ENCODE results near the gene HES1. TPM values are rescaled to one million over a fixed set of nuclear protein-coding genes. Genes with fewer than 3 reads are reported as not detected.

Gene HES1
- total and polyA plus RNA-seq, 9 of the 15 experiments (the other 6 are each of a cell fraction or from before 2014, with no cell fraction given): 3.4 to 37.0 (median 19.3) TPM

DNA sequence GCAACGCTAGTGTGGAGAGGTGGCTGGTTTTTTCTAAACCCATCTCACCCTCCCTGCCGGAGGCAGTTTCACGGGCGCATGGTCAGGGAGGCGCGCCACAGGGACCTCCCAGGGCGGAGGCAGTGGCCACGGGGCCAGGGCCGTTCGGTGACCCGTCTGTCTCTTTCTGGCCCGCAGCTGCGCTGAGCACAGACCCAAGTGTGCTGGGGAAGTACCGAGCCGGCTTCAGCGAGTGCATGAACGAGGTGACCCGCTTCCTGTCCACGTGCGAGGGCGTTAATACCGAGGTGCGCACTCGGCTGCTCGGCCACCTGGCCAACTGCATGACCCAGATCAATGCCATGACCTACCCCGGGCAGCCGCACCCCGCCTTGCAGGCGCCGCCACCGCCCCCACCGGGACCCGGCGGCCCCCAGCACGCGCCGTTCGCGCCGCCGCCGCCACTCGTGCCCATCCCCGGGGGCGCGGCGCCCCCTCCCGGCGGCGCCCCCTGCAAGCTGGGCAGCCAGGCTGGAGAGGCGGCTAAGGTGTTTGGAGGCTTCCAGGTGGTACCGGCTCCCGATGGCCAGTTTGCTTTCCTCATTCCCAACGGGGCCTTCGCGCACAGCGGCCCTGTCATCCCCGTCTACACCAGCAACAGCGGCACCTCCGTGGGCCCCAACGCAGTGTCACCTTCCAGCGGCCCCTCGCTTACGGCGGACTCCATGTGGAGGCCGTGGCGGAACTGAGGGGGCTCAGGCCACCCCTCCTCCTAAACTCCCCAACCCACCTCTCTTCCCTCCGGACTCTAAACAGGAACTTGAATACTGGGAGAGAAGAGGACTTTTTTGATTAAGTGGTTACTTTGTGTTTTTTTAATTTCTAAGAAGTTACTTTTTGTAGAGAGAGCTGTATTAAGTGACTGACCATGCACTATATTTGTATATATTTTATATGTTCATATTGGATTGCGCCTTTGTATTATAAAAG lies 1.8 kb downstream of the HES1 start (continued):
- TF ChIP-seq NRF1 (conservative IDR thresholded peaks at IDR 0.05 in 1 of 2, IDR thresholded peaks at IDR 0.05 in 1 of 2) (peak; percentile 76 to 81), RB1 (IDR thresholded peaks at IDR 0.05; ENCODE audit: low read depth) (peak; percentile 89), NFRKB (IDR thresholded peaks at IDR 0.05; ENCODE audit: low read depth) (no peak), ZNF75A (CRISPR knock-in tag; IDR thresholded peaks at IDR 0.05) (no peak), ZNF41 (CRISPR knock-in tag; conservative IDR thresholded peaks at IDR 0.05) (no peak), TFAM (CRISPR knock-in tag; conservative IDR thresholded peaks at IDR 0.05) (no peak), ZNF583 (CRISPR knock-in tag; IDR thresholded peaks at IDR 0.05) (peak; percentile 57; the same call in 1 of the 2 replicates), HOXB6 (CRISPR knock-in tag; IDR thresholded peaks at IDR 0.05; ENCODE audit: borderline replicate concordance) (no peak), ZNF780A (CRISPR knock-in tag; IDR thresholded peaks at IDR 0.05) (no peak), NCOA4 (IDR thresholded peaks at IDR 0.05; ENCODE audit: partially characterized antibody) (no peak), MAFF (IDR thresholded peaks at IDR 0.05; ENCODE audit: low read length) (no peak), SOX6 (IDR thresholded peaks at IDR 0.05) (no peak), EZH2 (IDR thresholded peaks at IDR 0.05; ENCODE audit: borderline replicate concordance, low read depth, low read length) (no peak), ZNF384 (IDR thresholded peaks at IDR 0.05; ENCODE audit: low read depth, low read length) (peak; percentile 58), MAFG (tag; conservative IDR thresholded peaks at IDR 0.05) (no peak), SMARCA4 (IDR thresholded peaks at IDR 0.05) (no peak; the same call in 1 of the 2 replicates), ZNF3 (CRISPR knock-in tag; IDR thresholded peaks at IDR 0.05) (no peak), MCM5 (IDR thresholded peaks at IDR 0.05; ENCODE audit: low read depth) (no peak), ASH1L (IDR thresholded peaks at IDR 0.05; ENCODE audit: borderline replicate concordance, low read depth, partially characterized antibody) (no peak), NFE2L1 (tag; IDR thresholded peaks at IDR 0.05; ENCODE audit: borderline replicate concordance, low read depth) (no peak), KLF1 (tag; IDR thresholded peaks at IDR 0.05) (no peak), ZNF124 (CRISPR knock-in tag; IDR thresholded peaks at IDR 0.05) (no peak), ZNF12 (CRISPR knock-in tag; IDR thresholded peaks at IDR 0.05) (no peak; the same call in 1 of the 2 replicates), ZNF551 (CRISPR knock-in tag; IDR thresholded peaks at IDR 0.05) (no peak), SLC30A9 (CRISPR knock-in tag; IDR thresholded peaks at IDR 0.05) (no peak)
- TF ChIP-seq, protein P1, sequence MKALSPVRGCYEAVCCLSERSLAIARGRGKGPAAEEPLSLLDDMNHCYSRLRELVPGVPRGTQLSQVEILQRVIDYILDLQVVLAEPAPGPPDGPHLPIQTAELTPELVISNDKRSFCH (CRISPR knock-in tag; IDR thresholded peaks at IDR 0.05): no peak
- TF ChIP-seq, protein P1 (tag; IDR thresholded peaks at IDR 0.05): 0 out of 2 replicates have a peak, but pooled peaks have one; percentile 49
- TF ChIP-seq, protein P2, sequence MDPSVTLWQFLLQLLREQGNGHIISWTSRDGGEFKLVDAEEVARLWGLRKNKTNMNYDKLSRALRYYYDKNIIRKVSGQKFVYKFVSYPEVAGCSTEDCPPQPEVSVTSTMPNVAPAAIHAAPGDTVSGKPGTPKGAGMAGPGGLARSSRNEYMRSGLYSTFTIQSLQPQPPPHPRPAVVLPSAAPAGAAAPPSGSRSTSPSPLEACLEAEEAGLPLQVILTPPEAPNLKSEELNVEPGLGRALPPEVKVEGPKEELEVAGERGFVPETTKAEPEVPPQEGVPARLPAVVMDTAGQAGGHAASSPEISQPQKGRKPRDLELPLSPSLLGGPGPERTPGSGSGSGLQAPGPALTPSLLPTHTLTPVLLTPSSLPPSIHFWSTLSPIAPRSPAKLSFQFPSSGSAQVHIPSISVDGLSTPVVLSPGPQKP (CRISPR knock-in tag; IDR thresholded peaks at IDR 0.05): no peak
- TF ChIP-seq, protein P3, sequence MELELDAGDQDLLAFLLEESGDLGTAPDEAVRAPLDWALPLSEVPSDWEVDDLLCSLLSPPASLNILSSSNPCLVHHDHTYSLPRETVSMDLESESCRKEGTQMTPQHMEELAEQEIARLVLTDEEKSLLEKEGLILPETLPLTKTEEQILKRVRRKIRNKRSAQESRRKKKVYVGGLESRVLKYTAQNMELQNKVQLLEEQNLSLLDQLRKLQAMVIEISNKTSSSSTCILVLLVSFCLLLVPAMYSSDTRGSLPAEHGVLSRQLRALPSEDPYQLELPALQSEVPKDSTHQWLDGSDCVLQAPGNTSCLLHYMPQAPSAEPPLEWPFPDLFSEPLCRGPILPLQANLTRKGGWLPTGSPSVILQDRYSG (tag; conservative IDR thresholded peaks at IDR 0.05; ENCODE audit: low read depth): no peak
